Measurements from ENCODE around the gene ANKRD23. TPM values are rescaled to one million over a fixed set of nuclear protein-coding genes. Genes with fewer than 3 reads are reported as not detected.

Gene ANKRD23
- total and polyA plus RNA-seq, 2 of the 13 experiments (the other 11 are each of a cell fraction or from before 2014, with no cell fraction given) = 1.5 to 1.6 TPM

DNA sequence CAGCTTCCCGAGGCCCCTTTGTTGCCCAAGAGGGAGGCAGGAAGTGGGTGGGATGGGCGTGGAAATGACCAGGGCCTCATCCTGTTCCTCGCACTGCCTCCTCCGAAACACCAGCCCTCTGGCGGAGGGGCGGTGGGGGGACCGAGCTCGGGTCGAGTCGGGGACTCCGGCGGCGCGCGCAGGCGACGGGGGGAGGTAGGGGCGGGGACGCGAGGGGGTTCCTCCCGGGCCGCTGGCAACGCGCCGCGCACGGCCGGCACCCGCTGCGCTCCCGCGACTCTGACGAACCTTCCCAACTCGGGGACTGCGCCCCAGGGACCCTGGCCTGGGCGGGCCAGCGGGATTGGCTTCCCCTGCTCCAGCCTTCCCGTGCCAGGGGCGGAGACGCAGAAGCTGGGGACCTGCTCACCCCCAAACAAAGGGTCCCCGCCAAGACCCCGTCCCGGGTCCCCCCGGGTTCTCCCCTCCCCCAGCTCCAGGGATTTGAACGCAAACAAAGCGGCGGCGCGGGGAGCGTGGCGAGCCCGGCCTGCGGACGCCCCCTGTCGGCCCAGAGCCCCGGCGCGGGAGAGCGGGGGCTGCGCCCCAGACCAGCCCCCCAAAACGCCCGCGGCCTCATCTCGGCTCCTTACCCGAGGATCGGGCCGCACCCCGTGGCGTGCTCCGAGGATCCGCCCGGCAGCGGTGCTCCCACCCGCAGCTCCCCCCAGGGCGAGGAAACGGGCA, 24.9 kb upstream of the ANKRD23 start (continued):
- TF ChIP-seq, protein P1, sequence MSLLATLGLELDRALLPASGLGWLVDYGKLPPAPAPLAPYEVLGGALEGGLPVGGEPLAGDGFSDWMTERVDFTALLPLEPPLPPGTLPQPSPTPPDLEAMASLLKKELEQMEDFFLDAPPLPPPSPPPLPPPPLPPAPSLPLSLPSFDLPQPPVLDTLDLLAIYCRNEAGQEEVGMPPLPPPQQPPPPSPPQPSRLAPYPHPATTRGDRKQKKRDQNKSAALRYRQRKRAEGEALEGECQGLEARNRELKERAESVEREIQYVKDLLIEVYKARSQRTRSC (CRISPR knock-in tag; IDR thresholded peaks at IDR 0.05; ENCODE audit: low read depth) = no peak
- 0 out of 2 replicates have a peak, but pooled peaks have one; percentile 48 for TF ChIP-seq ZNF546 (CRISPR knock-in tag; conservative IDR thresholded peaks at IDR 0.05)
- no peak for TF ChIP-seq PHB2 (IDR thresholded peaks at IDR 0.05; ENCODE audit: partially characterized antibody)
- TF ChIP-seq TBX2 (CRISPR knock-in tag; IDR thresholded peaks at IDR 0.05; ENCODE audit: borderline replicate concordance) = 0 out of 2 replicates have a peak, but pooled peaks have one; percentile 45
- no peak for TF ChIP-seq MAFG (CRISPR knock-in tag; IDR thresholded peaks at IDR 0.05)
- TF ChIP-seq DNMT1 (CRISPR knock-in tag; IDR thresholded peaks at IDR 0.05) = peak; percentile 39; the same call in 1 of the 2 replicates
- TF ChIP-seq, protein P2, sequence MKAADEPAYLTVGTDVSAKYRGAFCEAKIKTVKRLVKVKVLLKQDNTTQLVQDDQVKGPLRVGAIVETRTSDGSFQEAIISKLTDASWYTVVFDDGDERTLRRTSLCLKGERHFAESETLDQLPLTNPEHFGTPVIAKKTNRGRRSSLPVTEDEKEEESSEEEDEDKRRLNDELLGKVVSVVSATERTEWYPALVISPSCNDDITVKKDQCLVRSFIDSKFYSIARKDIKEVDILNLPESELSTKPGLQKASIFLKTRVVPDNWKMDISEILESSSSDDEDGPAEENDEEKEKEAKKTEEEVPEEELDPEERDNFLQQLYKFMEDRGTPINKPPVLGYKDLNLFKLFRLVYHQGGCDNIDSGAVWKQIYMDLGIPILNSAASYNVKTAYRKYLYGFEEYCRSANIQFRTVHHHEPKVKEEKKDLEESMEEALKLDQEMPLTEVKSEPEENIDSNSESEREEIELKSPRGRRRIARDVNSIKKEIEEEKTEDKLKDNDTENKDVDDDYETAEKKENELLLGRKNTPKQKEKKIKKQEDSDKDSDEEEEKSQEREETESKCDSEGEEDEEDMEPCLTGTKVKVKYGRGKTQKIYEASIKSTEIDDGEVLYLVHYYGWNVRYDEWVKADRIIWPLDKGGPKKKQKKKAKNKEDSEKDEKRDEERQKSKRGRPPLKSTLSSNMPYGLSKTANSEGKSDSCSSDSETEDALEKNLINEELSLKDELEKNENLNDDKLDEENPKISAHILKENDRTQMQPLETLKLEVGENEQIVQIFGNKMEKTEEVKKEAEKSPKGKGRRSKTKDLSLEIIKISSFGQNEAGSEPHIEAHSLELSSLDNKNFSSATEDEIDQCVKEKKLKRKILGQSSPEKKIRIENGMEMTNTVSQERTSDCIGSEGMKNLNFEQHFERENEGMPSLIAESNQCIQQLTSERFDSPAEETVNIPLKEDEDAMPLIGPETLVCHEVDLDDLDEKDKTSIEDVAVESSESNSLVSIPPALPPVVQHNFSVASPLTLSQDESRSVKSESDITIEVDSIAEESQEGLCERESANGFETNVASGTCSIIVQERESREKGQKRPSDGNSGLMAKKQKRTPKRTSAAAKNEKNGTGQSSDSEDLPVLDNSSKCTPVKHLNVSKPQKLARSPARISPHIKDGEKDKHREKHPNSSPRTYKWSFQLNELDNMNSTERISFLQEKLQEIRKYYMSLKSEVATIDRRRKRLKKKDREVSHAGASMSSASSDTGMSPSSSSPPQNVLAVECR (CRISPR knock-in tag; IDR thresholded peaks at IDR 0.05; ENCODE audit: borderline replicate concordance) = peak; percentile 87
- no peak for TF ChIP-seq TCF7L2 (IDR thresholded peaks at IDR 0.05; ENCODE audit: low read depth, low read length)
- TF ChIP-seq, protein P3, sequence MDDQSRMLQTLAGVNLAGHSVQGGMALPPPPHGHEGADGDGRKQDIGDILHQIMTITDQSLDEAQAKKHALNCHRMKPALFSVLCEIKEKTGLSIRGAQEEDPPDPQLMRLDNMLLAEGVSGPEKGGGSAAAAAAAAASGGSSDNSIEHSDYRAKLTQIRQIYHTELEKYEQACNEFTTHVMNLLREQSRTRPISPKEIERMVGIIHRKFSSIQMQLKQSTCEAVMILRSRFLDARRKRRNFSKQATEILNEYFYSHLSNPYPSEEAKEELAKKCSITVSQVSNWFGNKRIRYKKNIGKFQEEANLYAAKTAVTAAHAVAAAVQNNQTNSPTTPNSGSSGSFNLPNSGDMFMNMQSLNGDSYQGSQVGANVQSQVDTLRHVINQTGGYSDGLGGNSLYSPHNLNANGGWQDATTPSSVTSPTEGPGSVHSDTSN (CRISPR knock-in tag; IDR thresholded peaks at IDR 0.05; ENCODE audit: borderline replicate concordance) = 0 out of 2 replicates have a peak, but pooled peaks have one; percentile 56
- TF ChIP-seq ZNF781 (CRISPR knock-in tag; IDR thresholded peaks at IDR 0.05; ENCODE audit: borderline replicate concordance, not compliant biosample characterization) = no peak
- TF ChIP-seq, protein P4, sequence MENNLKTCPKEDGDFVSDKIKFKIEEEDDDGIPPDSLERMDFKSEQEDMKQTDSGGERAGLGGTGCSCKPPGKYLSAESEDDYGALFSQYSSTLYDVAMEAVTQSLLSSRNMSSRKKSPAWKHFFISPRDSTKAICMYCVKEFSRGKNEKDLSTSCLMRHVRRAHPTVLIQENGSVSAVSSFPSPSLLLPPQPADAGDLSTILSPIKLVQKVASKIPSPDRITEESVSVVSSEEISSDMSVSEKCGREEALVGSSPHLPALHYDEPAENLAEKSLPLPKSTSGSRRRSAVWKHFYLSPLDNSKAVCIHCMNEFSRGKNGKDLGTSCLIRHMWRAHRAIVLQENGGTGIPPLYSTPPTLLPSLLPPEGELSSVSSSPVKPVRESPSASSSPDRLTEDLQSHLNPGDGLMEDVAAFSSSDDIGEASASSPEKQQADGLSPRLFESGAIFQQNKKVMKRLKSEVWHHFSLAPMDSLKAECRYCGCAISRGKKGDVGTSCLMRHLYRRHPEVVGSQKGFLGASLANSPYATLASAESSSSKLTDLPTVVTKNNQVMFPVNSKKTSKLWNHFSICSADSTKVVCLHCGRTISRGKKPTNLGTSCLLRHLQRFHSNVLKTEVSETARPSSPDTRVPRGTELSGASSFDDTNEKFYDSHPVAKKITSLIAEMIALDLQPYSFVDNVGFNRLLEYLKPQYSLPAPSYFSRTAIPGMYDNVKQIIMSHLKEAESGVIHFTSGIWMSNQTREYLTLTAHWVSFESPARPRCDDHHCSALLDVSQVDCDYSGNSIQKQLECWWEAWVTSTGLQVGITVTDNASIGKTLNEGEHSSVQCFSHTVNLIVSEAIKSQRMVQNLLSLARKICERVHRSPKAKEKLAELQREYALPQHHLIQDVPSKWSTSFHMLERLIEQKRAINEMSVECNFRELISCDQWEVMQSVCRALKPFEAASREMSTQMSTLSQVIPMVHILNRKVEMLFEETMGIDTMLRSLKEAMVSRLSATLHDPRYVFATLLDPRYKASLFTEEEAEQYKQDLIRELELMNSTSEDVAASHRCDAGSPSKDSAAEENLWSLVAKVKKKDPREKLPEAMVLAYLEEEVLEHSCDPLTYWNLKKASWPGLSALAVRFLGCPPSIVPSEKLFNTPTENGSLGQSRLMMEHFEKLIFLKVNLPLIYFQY (CRISPR knock-in tag; IDR thresholded peaks at IDR 0.05; ENCODE audit: borderline replicate concordance) = 0 out of 2 replicates have a peak, but pooled peaks have one; percentile 10
- 0 out of 2 replicates have a peak, but pooled peaks have one; percentile 43 for TF ChIP-seq RCOR2 (CRISPR knock-in tag; IDR thresholded peaks at IDR 0.05)
- no peak for TF ChIP-seq ZNF619 (CRISPR knock-in tag; IDR thresholded peaks at IDR 0.05)
- TF ChIP-seq SMYD3 (CRISPR knock-in tag; IDR thresholded peaks at IDR 0.05) = no peak
- no peak for TF ChIP-seq ZFP37 (CRISPR knock-in tag; IDR thresholded peaks at IDR 0.05; ENCODE audit: borderline replicate concordance)
- no peak for TF ChIP-seq ZFP36L1 (CRISPR knock-in tag; IDR thresholded peaks at IDR 0.05)
- no peak; the same call in 1 of the 2 replicates for TF ChIP-seq TMF1 (CRISPR knock-in tag; IDR thresholded peaks at IDR 0.05; ENCODE audit: low read depth)
- TF ChIP-seq MIXL1 (CRISPR knock-in tag; IDR thresholded peaks at IDR 0.05) = no peak; the same call in 1 of the 2 replicates

All from HepG2 (cell line).